ENCODE results near the gene CFAP77.

The CFAP77 gene

GRCh38 chr9:132588098-132588497, 178.1 kb downstream of the CFAP77 start:
- Mint-ChIP-seq H3K4me1 (peaks cover 25% of the 10 kb centered on the region), H3K4me3 (no peak overlapping the region), H3K27ac (no peak overlapping the region), H3K9me3 (no peaks in the 10 kb centered on the region), H3K27me3 (peaks cover 97% of the 10 kb centered on the region), H3K36me3 (peaks cover 2% of the 10 kb centered on the region)
- no peak for ATAC-seq

- H3K27ac Mint-ChIP-seq: no peak overlapping the region
- no peaks in the 10 kb centered on the region for H3K9me3 Mint-ChIP-seq
- H3K4me1 Mint-ChIP-seq: peaks cover 25% of the 10 kb centered on the region
- H3K36me3 Mint-ChIP-seq: peaks cover 7% of the 10 kb centered on the region
- no peak overlapping the region for H3K4me3 Mint-ChIP-seq
- H3K27me3 Mint-ChIP-seq: peaks cover 92% of the 10 kb centered on the region
- ATAC-seq: no peak
Measured at GRCh38 chr9:132588501-132589147, 178.6 kb downstream of the CFAP77 start.

GRCh38 chr9:132589148-132590036, 179.4 kb downstream of the CFAP77 start:
- Mint-ChIP-seq H3K36me3 (peaks cover 15% of the 10 kb centered on the region), H3K4me1 (peaks cover 25% of the 10 kb centered on the region), H3K9me3 (no peaks in the 10 kb centered on the region), H3K27me3 (peaks cover 84% of the 10 kb centered on the region), H3K27ac (no peak overlapping the region), H3K4me3 (no peak overlapping the region)
- ATAC-seq: peak; percentile 16

GRCh38 chr9:132590037-132590317, 180.0 kb downstream of the CFAP77 start:
- no peak for ATAC-seq
- H3K27ac Mint-ChIP-seq: no peak overlapping the region
- H3K27me3 Mint-ChIP-seq: peaks cover 78% of the 10 kb centered on the region
- H3K4me1 Mint-ChIP-seq: peaks cover 25% of the 10 kb centered on the region
- peaks cover 21% of the 10 kb centered on the region for H3K36me3 Mint-ChIP-seq
- no peaks in the 10 kb centered on the region for H3K9me3 Mint-ChIP-seq
- H3K4me3 Mint-ChIP-seq: no peak overlapping the region

- Mint-ChIP-seq H3K9me3 (no peaks in the 10 kb centered on the region), H3K27ac (no peak overlapping the region), H3K4me1 (peaks cover 25% of the 10 kb centered on the region), H3K27me3 (peaks cover 72% of the 10 kb centered on the region), H3K36me3 (peaks cover 27% of the 10 kb centered on the region), H3K4me3 (no peak overlapping the region)
- ATAC-seq: no peak
Measured at GRCh38 chr9:132590318-132591182, 180.5 kb downstream of the CFAP77 start.

GRCh38 chr9:132591244-132591643, 181.2 kb downstream of the CFAP77 start:
- peaks cover 22% of the 10 kb centered on the region for H3K4me1 Mint-ChIP-seq
- H3K27me3 Mint-ChIP-seq: peaks cover 66% of the 10 kb centered on the region
- no peak for ATAC-seq
- no peaks in the 10 kb centered on the region for H3K9me3 Mint-ChIP-seq
- H3K36me3 Mint-ChIP-seq: peaks cover 34% of the 10 kb centered on the region
- no peak overlapping the region for H3K27ac Mint-ChIP-seq
- H3K4me3 Mint-ChIP-seq: no peak overlapping the region

GRCh38 chr9:132591751-132592314, 181.8 kb downstream of the CFAP77 start:
- peaks cover 60% of the 10 kb centered on the region for H3K27me3 Mint-ChIP-seq
- H3K4me3 Mint-ChIP-seq: no peak overlapping the region
- no peaks in the 10 kb centered on the region for H3K9me3 Mint-ChIP-seq
- peaks cover 39% of the 10 kb centered on the region for H3K36me3 Mint-ChIP-seq
- no peak overlapping the region for H3K27ac Mint-ChIP-seq
- H3K4me1 Mint-ChIP-seq: peaks cover 21% of the 10 kb centered on the region
- ATAC-seq: no peak

- Mint-ChIP-seq H3K27me3 (peaks cover 53% of the 10 kb centered on the region), H3K9me3 (no peaks in the 10 kb centered on the region), H3K4me3 (no peak overlapping the region), H3K4me1 (peaks cover 21% of the 10 kb centered on the region), H3K36me3 (peaks cover 45% of the 10 kb centered on the region), H3K27ac (no peak overlapping the region)
- no peak for ATAC-seq
Measured at GRCh38 chr9:132592451-132592850, 182.4 kb downstream of the CFAP77 start.

- H3K9me3 Mint-ChIP-seq: no peaks in the 10 kb centered on the region
- H3K4me1 Mint-ChIP-seq: peaks cover 21% of the 10 kb centered on the region
- peaks cover 34% of the 10 kb centered on the region for H3K27me3 Mint-ChIP-seq
- no peak for ATAC-seq
- H3K4me3 Mint-ChIP-seq: no peak overlapping the region
- peaks cover 62% of the 10 kb centered on the region for H3K36me3 Mint-ChIP-seq
- H3K27ac Mint-ChIP-seq: no peak overlapping the region
Measured at GRCh38 chr9:132594412-132594811, 184.4 kb downstream of the CFAP77 start.

- peaks cover 71% of the 10 kb centered on the region for H3K36me3 Mint-ChIP-seq
- ATAC-seq: no peak
Measured at GRCh38 chr9:132595319-132595718, 185.3 kb downstream of the CFAP77 start.

GRCh38 chr9:132596200-132596599, 186.2 kb downstream of the CFAP77 start:
- Mint-ChIP-seq H3K4me1 (peaks cover 10% of the 10 kb centered on the region), H3K36me3 (peaks cover 80% of the 10 kb centered on the region), H3K9me3 (no peaks in the 10 kb centered on the region), H3K4me3 (no peak overlapping the region), H3K27me3 (peaks cover 16% of the 10 kb centered on the region), H3K27ac (no peak overlapping the region)
- no peak for ATAC-seq

More at GRCh38 chr9:132595319-132595718, 185.3 kb downstream of the CFAP77 start:
- no peak overlapping the region for H3K4me3 Mint-ChIP-seq
- H3K4me1 Mint-ChIP-seq: peaks cover 15% of the 10 kb centered on the region
- no peak overlapping the region for H3K27ac Mint-ChIP-seq
- H3K27me3 Mint-ChIP-seq: peaks cover 25% of the 10 kb centered on the region
- no peaks in the 10 kb centered on the region for H3K9me3 Mint-ChIP-seq

- Mint-ChIP-seq H3K9me3 (no peaks in the 10 kb centered on the region), H3K4me1 (peaks cover 8% of the 10 kb centered on the region), H3K27ac (no peak overlapping the region), H3K4me3 (no peak overlapping the region), H3K36me3 (peaks cover 88% of the 10 kb centered on the region), H3K27me3 (peaks cover 6% of the 10 kb centered on the region)
- no peak for ATAC-seq
Measured at GRCh38 chr9:132597073-132597775, 187.2 kb downstream of the CFAP77 start.

- Mint-ChIP-seq H3K27ac (no peak overlapping the region), H3K4me3 (no peak overlapping the region), H3K27me3 (no peaks in the 10 kb centered on the region), H3K4me1 (peaks cover 8% of the 10 kb centered on the region), H3K36me3 (peaks cover 95% of the 10 kb centered on the region), H3K9me3 (no peaks in the 10 kb centered on the region)
- no peak for ATAC-seq
Measured at GRCh38 chr9:132600326-132600984, 190.4 kb downstream of the CFAP77 start.

- Mint-ChIP-seq H3K27ac (no peak overlapping the region), H3K36me3 (peaks cover 96% of the 10 kb centered on the region), H3K4me3 (no peak overlapping the region), H3K4me1 (no peaks in the 10 kb centered on the region), H3K9me3 (no peaks in the 10 kb centered on the region), H3K27me3 (no peaks in the 10 kb centered on the region)
- ATAC-seq: no peak
Measured at GRCh38 chr9:132602207-132602606, 192.2 kb downstream of the CFAP77 start.
